G401.6 (cell line): Measurements from ENCODE around the gene GSS.
"Not testable (repeated sequence)": the region's sequence is repeated elsewhere in the genome, so short reads cannot be mapped to it uniquely, and the experiment has no call there.

Experiments used
- FAIRE-seq: peaks from 2 replicates; lab custom pipeline; 2012; peaks lifted over from hg19 to GRCh38; lab: Jason Lieb, UNC

Gene GSS

DNA sequence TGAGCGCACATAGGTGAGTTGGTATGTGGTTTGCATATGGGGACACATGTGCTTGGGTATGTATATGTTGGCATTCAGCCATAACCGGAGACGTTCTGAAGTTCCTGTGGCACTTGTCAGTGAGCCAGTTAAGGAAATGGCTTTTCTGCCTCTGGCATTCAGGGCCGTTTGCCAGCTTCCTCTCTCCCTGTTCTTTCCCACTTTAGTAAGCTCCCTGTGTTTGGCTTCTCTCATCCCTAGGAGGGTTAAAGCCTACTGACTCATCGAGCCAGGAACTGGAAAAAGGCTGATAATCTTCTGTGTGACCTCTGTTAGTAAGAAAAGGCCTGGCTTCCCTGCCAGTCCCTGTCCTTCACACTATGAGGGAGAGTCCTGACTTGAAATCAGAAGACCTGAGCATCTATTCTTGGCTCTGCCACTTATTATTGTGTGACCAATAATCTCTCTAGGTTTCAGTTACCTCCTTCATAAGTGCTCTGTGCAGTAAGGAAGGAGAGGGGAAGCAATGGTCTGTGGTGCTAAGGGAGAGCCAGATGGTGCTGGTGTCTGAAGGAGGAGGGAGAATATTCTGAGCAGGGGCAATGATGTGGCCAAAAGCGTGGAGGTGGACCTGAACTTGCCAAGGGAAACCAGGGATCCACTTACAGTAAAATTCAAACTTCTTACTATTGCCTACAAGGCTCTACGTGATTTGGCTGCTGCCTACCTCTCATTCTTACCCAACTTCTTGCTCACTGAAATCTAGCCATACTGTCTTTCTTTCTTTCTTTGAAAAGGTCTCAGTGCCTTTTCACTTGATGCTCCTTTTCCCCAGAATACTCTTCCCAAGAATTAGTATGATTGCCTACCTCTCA, 47.8 kb downstream of the GSS start:
- no peak for FAIRE-seq

GRCh38 chr20:34904202-34904621, 51.4 kb downstream of the GSS start:
- no peak for FAIRE-seq

- not testable (repeated sequence) for FAIRE-seq
Observed at GRCh38 chr20:34898731-34899130, 56.9 kb downstream of the GSS start.

GRCh38 chr20:34898129-34898528, 57.5 kb downstream of the GSS start:
- not testable (repeated sequence) for FAIRE-seq

- no peak for FAIRE-seq
Observed at GRCh38 chr20:34896086-34896621, 59.5 kb downstream of the GSS start.

DNA sequence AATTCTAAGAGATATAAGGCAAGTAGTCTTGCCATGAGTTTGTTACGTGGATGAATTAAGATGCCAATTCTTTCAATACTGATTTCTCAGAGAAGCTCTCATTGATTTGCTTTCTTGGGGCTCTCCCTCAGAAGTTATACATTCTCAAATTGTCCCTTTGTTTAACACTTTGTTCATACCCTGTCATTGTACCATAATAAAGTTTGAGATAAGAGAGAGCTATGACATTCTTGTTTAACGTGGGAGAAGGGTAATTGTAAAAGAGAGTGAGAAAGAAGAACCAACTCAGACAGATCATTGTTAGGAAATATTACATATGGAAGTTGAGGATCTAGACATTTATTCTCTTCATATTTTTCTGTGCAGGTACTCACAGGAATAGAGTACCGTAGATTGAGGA, 60.1 kb downstream of the GSS start:
- FAIRE-seq, result no peak

DNA sequence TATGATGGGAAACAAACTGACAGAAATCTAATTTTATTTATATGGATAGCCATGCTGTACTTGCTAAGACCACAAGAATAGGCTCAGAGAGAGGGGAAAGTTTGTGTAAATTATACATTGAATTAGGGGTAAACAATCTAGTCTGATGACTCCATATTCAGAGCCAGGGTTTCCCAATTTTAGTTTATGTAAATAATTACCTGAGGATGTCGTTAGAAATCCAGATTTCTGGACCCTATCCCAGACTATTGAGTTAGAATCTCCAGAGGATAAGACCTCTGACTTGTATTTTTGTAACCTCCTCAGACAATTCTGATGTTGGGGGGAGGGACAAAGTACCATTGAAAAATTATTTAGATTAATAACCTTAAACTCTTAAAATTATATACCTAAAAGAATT, 60.9 kb downstream of the GSS start:
- no peak for FAIRE-seq

DNA sequence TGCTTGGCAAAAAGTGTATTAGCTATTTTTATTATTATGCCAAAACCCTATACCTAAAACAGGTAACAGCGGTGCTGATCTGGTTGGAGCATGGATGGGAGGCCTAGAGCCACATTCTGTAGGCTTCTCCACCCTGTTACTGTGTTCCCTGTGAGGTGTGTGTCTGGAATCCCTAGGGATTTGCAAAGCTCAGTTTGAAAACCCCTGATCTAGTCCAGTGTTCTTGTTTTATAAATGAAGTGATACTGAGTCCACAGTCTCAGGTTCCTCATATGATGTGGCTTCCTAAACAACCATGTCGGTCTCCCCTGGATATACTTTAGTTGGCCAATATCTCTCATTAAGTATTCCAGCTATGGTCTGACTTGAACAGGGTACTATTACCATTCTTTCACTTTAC, 62.9 kb downstream of the GSS start:
- no peak for FAIRE-seq

- FAIRE-seq, result no peak
Observed at GRCh38 chr20:34891166-34892062, 64.2 kb downstream of the GSS start.

DNA sequence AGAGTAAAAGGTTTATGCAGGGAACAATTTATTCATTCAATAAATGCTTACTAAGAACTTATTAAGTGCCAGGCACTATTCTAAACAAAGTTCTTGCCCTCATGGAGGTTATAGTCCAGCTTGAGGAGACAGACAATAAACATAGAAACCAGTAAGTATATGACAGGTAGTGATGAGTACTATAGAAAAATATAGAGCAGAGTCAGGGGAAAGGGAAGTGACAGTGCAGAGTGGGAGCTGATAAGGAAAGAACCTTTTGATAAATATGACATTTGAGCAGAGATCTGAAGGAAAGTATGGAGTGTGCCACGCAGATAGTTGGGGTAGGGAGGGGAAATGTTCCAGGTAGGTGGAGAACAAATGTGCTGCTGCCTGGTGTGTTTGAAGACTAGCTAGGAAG, 67.1 kb downstream of the GSS start:
- no peak for FAIRE-seq

DNA sequence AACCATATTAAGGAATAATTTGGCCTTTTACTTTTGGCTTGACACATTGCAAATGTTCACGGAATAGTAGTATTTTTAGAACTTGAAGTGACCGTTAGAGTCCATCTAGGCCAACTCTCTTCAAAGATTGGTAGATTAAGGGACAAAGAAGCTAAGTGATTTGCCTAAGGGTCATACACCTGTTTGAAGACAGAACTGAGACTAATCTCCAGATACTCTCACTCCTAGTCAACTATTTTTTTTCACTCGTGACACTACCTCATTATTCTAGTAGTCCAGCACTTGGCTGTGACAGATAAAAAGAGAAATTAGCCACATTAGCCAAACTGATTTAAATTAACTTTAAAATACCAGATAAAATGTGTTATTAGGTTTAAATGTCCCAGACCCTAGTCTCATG, 68.6 kb downstream of the GSS start:
- no peak for FAIRE-seq

GRCh38 chr20:34886122-34886521, 69.5 kb downstream of the GSS start:
- FAIRE-seq, result no peak

DNA sequence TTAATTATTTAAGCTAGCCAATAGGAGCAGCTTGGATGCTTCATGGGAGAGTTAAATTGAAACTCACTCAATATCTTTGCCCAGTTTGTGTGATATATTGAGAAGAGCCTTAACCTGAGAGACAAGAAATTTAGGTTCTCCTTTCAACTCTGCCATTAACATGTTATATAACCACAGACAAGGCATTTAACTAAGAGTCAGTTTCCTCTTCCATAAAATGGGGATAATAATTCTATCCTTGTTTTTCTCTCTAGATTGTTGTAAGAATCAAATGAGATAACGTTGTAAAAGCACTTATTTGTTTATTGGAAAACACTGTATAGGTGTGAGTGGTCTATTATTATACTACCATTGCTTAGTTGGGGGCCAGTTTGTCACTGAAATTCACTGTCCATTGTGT, 71.3 kb downstream of the GSS start:
- no peak for FAIRE-seq

DNA sequence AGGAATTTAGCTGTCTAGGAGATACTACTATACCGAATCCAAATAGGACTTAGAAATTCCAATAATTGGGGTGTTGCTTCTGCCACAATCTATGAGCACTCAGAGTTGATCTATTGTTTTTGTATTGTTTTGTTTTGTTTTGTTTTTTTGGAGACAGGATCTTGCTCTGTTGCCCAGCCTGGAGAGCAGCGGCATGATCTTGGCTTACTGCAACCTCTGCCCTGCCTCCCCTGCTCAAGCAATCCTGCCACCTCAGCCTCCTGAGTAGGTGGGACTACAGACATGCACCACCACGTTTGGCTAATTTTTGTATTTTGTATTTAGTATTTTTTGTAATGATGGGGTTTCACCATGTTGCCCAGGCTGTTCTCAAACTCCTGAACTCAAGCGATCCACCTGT, 71.8 kb downstream of the GSS start:
- no peak for FAIRE-seq

DNA sequence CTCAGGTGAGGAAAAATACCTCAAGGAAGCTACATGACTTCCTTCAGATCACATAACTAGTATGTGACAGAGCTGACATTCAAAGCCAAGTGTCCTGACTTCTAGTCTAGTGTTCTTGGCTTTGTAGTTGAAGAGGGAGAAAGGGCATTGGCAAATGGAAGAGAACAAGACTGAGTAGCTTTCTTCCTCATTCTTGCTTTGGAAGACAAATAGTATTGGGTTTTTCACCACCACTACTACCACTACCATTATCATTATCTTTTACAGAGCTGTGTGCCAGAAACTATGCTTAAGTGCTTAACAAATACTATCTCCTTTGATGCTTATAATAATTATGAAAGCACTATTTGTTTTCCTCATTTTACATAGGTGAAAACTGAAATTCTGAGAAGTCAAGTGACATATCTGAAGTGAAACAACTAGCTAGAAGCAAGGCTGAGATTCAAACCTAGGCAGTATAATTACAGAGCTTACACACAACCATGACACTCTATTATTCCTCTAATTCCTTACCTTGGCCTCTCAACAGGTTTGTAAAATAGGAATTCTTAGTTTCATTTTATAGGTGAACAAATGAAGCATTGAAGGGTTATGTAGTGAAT, 72.4 kb downstream of the GSS start:
- no peak for FAIRE-seq

DNA sequence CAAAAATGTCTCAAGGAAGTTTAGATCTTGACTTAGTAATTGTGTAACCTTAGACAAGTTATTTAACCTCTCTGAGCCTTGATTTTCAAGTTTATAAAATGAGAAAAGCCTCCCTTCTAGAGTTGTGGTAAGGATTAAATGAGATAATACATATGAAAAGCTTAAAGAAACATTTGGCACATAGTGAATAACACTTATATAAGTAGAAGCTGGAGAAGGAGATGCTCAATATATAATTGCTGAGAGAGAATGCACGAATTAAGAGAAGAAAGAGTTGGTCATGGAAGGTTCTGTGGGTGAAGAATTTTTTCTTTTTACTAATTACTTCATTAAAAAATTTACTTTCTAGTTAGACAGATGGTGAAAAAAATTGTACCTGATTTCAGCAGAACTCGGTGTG, 73.9 kb downstream of the GSS start:
- no peak for FAIRE-seq

DNA sequence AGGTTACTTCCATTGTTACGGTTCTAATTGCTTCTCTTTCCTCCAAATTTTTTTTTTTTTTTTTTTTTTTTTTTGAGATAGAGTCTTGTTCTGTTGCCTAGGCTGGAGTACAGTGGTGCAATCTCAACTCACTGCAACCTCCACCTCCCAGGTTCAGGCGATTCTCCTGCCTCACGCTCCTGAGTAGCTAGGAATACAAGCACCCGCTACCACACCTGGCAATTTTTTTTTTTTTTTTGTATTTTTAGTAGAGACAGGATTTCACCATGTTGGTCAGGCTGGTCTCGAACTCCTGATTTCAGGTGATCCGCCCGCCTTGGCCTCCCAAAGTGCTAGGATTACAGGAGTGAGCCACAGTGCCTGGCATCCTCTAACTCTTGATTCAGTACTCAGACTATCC, 74.6 kb downstream of the GSS start:
- FAIRE-seq, result not testable (repeated sequence)

- FAIRE-seq, result no peak
Observed at GRCh38 chr20:34880215-34880850, 75.3 kb downstream of the GSS start.
